ENCODE data around the gene DLEU7.
A peak's percentile ranks its signal among the peaks of the same experiment; 100 is the strongest.

DLEU7 gene

DNA sequence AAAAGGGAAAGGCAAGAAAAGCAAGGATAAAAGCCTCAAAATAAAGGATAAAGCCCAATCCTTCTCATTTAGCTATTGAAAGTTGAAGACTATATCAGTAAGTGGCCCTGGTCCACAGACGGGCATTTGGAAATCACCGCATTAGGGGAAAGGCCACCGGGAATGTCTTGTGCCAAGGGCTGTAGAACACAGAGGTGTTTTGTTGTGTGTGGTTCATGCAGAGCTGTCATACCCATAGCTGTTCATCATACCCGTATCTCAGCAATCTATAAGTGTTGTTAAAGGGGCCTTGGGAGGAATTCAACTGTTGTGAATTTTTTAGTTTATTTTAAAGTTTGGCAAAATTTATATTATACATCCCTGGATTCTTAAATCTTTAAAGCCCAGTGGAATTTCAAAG lies 33.0 kb downstream of the DLEU7 start:
- Histone ChIP-seq H3K4me3 (no peak overlapping the region), H3K27ac (no peak overlapping the region)
- TF ChIP-seq, protein P1, sequence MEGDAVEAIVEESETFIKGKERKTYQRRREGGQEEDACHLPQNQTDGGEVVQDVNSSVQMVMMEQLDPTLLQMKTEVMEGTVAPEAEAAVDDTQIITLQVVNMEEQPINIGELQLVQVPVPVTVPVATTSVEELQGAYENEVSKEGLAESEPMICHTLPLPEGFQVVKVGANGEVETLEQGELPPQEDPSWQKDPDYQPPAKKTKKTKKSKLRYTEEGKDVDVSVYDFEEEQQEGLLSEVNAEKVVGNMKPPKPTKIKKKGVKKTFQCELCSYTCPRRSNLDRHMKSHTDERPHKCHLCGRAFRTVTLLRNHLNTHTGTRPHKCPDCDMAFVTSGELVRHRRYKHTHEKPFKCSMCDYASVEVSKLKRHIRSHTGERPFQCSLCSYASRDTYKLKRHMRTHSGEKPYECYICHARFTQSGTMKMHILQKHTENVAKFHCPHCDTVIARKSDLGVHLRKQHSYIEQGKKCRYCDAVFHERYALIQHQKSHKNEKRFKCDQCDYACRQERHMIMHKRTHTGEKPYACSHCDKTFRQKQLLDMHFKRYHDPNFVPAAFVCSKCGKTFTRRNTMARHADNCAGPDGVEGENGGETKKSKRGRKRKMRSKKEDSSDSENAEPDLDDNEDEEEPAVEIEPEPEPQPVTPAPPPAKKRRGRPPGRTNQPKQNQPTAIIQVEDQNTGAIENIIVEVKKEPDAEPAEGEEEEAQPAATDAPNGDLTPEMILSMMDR (IDR thresholded peaks at IDR 0.05) = no peak

DNA sequence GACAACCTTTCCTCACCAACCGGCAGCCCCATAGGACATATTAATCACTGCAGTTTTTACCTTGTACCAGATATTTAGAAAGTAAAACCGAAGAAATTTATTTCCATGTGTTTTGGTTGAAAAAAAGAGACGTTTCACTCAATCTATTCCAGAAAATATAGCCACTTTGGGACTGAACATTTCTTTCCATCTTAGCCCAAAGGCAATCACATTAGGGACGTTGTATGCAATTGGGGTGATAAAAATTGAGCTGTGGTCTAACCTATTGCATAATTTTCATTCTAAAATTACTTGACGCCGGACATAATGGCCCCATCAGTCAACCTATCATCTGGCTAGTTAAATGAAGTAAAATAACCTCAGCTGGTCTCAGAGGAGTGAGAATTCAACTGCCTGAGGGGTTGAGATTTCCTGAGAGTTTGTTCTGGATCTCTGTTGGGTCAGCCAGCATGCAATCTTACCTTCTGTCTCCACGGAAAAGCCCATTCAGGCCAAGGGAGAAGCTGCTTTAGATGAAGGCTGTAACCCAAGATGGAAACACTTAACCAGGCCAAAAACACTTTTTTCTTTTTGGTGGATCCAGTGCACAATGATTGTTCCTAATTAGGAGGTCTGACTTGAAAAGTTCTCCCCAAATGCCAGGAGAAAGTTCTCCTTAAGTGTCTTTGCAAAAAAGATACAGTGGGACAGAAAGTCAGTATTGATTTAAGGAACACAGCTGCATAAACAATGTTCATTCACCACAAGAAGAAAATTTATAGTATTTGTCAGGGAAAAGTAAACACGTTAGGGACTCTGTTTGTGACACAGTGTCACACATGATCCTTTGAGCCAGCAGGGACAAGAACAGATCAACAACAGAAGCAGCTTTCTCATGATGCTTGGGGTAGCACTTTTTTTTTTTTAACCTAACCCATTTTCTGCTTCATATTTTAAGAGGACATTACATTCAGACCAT lies 34.1 kb downstream of the DLEU7 start:
- no peak overlapping the region for H3K27ac ChIP-seq

More for the DNA sequence above, 33.0 kb downstream of the DLEU7 start:
- DNase-seq (ENCODE audit: low spot score) = no peak

DNA sequence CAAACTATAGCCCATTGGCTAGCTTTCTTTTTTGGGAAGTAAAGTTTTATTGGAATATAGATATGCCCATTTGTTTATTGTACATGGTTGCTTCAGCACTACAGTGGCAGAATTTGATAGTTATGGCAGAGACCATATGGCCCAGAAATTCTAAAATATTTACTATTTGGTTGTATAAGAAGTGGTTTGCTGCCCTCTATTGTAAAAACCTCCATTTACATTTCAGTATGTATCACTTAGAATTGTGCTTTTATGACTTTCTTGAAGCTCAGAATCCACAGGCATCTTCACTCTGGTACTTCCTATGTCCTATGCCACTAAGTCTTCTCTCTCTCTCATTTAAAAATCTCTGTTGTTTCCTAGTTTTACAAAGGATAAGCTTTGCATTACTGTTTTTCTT lies 37.7 kb downstream of the DLEU7 start:
- DNase-seq (ENCODE audit: low spot score) = no peak
- TF ChIP-seq, protein P1 (IDR thresholded peaks at IDR 0.05) = no peak
- Histone ChIP-seq H3K4me3 (no peak overlapping the region), H3K27ac (no peak overlapping the region)

More for the DNA sequence above, 34.1 kb downstream of the DLEU7 start:
- TF ChIP-seq, protein P1 (IDR thresholded peaks at IDR 0.05) = no peak
- H3K4me3 ChIP-seq = no peak overlapping the region
- DNase-seq (ENCODE audit: low spot score) = no peak

DNA sequence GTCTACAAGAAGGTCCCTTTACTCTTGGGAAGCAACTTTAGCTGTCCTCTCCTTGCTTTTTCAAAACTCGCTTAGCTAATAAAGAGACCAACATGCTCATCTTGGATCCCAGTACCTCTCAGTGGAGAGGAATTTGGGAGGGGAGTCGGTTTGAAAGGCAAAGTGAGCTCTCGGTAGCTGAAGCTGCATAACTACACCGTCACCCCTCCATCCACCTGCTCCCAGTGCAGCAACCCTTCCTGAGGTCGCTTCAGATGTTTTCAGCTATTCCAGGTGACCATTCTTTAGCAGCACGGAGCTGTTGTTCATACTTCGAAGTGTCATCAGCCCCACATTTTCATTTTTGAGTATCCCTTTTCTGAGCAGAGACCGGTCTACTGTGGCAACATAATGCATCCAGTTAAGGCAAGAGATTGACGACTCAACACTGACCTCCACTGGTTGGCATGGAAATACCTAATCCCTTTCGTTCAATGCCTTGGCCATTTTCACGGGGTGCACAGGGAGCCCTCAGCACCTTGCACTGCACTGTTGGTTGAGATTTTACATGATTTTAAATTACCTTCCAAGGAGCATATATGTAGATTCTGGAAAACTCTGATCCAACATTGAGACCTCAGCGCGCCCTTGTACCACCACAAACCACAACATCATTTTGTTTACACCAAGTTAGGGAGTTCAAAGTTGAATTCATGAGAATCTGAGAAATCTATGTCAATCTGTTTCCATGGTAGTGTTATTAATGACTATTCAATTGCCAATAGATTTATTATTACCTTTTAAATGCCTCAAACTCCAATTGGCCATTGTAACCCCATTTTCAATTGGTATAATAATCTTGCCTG lies 42.2 kb downstream of the DLEU7 start:
- no peak overlapping the region for H3K27ac ChIP-seq

DNA sequence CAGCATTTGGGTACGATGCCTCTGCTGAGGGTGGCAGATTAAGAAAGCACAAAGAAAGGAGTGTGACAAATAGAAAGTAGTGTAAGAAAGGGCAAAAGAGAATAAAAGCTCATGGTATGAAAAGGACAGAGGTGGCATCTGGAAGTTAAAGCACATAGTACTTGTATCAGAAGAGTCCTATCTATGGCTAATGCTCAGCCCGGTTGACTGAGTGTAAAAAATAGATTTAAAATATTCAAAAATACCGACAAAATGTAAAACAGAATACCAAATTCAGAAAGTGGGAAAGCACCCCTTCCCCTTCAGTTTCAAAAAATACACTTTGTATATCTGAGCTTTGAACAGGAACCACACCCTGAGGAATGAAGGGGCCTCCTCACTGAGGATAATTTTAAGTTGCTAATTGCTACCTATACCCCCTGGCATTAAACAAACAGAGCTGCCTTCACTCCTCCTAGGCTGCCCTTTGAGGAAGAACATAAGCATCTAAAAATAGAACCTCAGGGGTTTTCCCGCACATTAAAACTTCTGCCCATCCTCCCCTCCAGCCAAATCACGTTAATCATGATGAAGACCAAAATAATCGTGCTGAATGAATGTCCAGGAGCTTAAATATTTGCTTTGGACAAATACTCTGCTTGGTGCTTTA lies 43.3 kb downstream of the DLEU7 start:
- no peak for DNase-seq (ENCODE audit: low spot score)
- Histone ChIP-seq H3K4me3 (no peak overlapping the region), H3K27ac (no peak overlapping the region)
- TF ChIP-seq, protein P1 (IDR thresholded peaks at IDR 0.05) = no peak

More for the DNA sequence above, 42.2 kb downstream of the DLEU7 start:
- DNase-seq (ENCODE audit: low spot score) = no peak
- H3K4me3 ChIP-seq = peak overlapping the region; percentile 31
- TF ChIP-seq, protein P1 (IDR thresholded peaks at IDR 0.05) = peak; percentile 48

DNA sequence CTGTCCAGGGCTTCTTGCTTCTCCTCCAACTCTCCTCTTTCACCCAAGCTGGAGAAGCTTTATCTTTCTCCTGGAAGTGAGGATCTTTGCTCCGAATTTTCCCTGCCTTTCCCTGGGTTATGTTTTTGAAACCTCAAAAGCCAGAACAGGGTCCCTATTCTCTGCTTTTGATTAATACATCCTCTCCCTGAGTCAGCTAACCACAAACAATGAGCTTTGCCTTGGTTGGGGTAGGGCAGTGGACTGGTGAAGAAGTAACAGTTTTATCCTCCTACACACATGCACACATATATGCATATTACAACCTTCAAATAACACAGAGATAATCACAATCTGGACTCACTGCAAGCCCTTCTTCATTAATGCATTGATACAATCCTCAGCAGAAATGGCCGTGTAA lies 44.6 kb downstream of the DLEU7 start:
- DNase-seq (ENCODE audit: low spot score) = no peak
- TF ChIP-seq, protein P1 (IDR thresholded peaks at IDR 0.05) = no peak
- Histone ChIP-seq H3K27ac (no peak overlapping the region), H3K4me3 (no peak overlapping the region)
